Measurements from ENCODE around the gene SH3GLB1. TPM values are rescaled to one million over a fixed set of nuclear protein-coding genes. Genes with fewer than 3 reads are reported as not detected.

Gene SH3GLB1
- total and polyA plus RNA-seq, 10 of the 15 experiments (the other 5 are each of a cell fraction or from before 2014, with no cell fraction given): 18.0 to 59.0 (median 36.5) TPM

GRCh38 chr1:86704458-86704971 is at the start of gene SH3GLB1 (continued):
- TF ChIP-seq CTCF (IDR thresholded peaks at IDR 0.05 in 2 of 3, conservative IDR thresholded peaks at IDR 0.05 in 1 of 3; ENCODE audit: control insufficient read depth in 2 of 3, extremely low read depth in 1 of 3, insufficient read depth in 1 of 3, low read depth in 3 of 3, low read length in 3 of 3) (peak; percentile 83 to 90 (median 84)), RBBP5 (conservative IDR thresholded peaks at IDR 0.05) (peak; percentile 73; the same call in 1 of the 2 replicates), EGR1 (IDR thresholded peaks at IDR 0.05; ENCODE audit: borderline replicate concordance in 1 of 2, low read depth in 2 of 2, low read length in 2 of 2) (peak in 1 of 2 experiments; percentile 23; a peak in 1 of 3 replicates), ZNF207 (IDR thresholded peaks at IDR 0.05; ENCODE audit: borderline replicate concordance) (peak; percentile 59; the same call in 1 of the 2 replicates), MEF2A (IDR thresholded peaks at IDR 0.05; ENCODE audit: insufficient read depth, low read depth, low read length) (0 out of 2 replicates have a peak, but pooled peaks have one; percentile 3), BHLHE40 (IDR thresholded peaks at IDR 0.05; ENCODE audit: borderline replicate concordance in 1 of 2, low read depth in 2 of 2, low read length in 1 of 2) (peak in 1 of 2 experiments; percentile 55; a peak in 2 of 4 replicates), BMI1 (IDR thresholded peaks at IDR 0.05; ENCODE audit: borderline replicate concordance) (no peak), KAT2A (conservative IDR thresholded peaks at IDR 0.05; ENCODE audit: control insufficient read depth, low read depth, low read length) (no peak), NFYB (IDR thresholded peaks at IDR 0.05; ENCODE audit: insufficient read depth, low read depth, low read length) (0 out of 2 replicates have a peak, but pooled peaks have one; percentile 4), LARP7 (IDR thresholded peaks at IDR 0.05) (peak; percentile 91), NFYA (IDR thresholded peaks at IDR 0.05; ENCODE audit: borderline replicate concordance, low read depth, low read length) (no peak), RUNX3 (IDR thresholded peaks at IDR 0.05; ENCODE audit: low read length) (peak; percentile 81), RAD21 (IDR thresholded peaks at IDR 0.05; ENCODE audit: insufficient read depth, low read depth, low read length) (peak; percentile 49), TCF12 (IDR thresholded peaks at IDR 0.05; ENCODE audit: low read depth, low read length) (peak; percentile 71; the same call in 1 of the 2 replicates), BACH1 (IDR thresholded peaks at IDR 0.05; ENCODE audit: borderline replicate concordance) (peak; percentile 30), HDGF (IDR thresholded peaks at IDR 0.05) (peak; percentile 89), FOXM1 (IDR thresholded peaks at IDR 0.05; ENCODE audit: low read depth, low read length) (peak; percentile 67; the same call in 1 of the 2 replicates), CREB1 (IDR thresholded peaks at IDR 0.05; ENCODE audit: low read depth) (peak; percentile 19; the same call in 1 of the 2 replicates), CBFB (IDR thresholded peaks at IDR 0.05; ENCODE audit: low read depth) (peak; percentile 22; the same call in 1 of the 2 replicates), IKZF1 (conservative IDR thresholded peaks at IDR 0.05) (no peak; the same call in 1 of the 2 replicates), SMC3 (IDR thresholded peaks at IDR 0.05; ENCODE audit: borderline replicate concordance, low read length) (peak; percentile 12; the same call in 1 of the 2 replicates), CHD2 (IDR thresholded peaks at IDR 0.05; ENCODE audit: borderline replicate concordance, low read depth, low read length) (peak; percentile 91), RFX5 (IDR thresholded peaks at IDR 0.05; ENCODE audit: low read depth, low read length) (no peak)
- TF ChIP-seq, protein P1, sequence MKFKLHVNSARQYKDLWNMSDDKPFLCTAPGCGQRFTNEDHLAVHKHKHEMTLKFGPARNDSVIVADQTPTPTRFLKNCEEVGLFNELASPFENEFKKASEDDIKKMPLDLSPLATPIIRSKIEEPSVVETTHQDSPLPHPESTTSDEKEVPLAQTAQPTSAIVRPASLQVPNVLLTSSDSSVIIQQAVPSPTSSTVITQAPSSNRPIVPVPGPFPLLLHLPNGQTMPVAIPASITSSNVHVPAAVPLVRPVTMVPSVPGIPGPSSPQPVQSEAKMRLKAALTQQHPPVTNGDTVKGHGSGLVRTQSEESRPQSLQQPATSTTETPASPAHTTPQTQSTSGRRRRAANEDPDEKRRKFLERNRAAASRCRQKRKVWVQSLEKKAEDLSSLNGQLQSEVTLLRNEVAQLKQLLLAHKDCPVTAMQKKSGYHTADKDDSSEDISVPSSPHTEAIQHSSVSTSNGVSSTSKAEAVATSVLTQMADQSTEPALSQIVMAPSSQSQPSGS (IDR thresholded peaks at IDR 0.05; ENCODE audit: low read length): no peak
- TF ChIP-seq, protein P2, sequence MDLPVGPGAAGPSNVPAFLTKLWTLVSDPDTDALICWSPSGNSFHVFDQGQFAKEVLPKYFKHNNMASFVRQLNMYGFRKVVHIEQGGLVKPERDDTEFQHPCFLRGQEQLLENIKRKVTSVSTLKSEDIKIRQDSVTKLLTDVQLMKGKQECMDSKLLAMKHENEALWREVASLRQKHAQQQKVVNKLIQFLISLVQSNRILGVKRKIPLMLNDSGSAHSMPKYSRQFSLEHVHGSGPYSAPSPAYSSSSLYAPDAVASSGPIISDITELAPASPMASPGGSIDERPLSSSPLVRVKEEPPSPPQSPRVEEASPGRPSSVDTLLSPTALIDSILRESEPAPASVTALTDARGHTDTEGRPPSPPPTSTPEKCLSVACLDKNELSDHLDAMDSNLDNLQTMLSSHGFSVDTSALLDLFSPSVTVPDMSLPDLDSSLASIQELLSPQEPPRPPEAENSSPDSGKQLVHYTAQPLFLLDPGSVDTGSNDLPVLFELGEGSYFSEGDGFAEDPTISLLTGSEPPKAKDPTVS (IDR thresholded peaks at IDR 0.05; ENCODE audit: low read depth, low read length): no peak
